SK-N-SH (cell line): ENCODE data around the gene FMNL1. TPM values are rescaled to one million over a fixed set of nuclear protein-coding genes. Genes with fewer than 3 reads are reported as not detected.

Experiments
- CTCF ChIA-PET: fragments of 300-600, 350-600 bp; formaldehyde crosslinking; extraction: SDS; loops from one replicate; lab custom pipeline; 2021; lab: Yijun Ruan, JAX
- POLR2A ChIA-PET: fragments of 350-600 bp; sonication (Branson Sonifier 250); formaldehyde crosslinking; extraction: SDS; loops from one replicate; lab custom pipeline; 2020; ENCODE audit warnings: antibody characterized with exemption, inconsistent platforms; lab: Yijun Ruan, JAX
- DNase-seq: peaks from one replicate; pipeline ENCODE4 v3.0.0; 2012
- H2AFZ ChIP-seq: fragments of 200-600 bp; sonication (generic); 2 replicates; pipeline ENCODE4 v1.8.1; 2016; ENCODE audit warnings: antibody characterized with exemption, mild to moderate bottlenecking, low read depth
- H3F3A ChIP-seq: fragments of 200-600 bp; sonication (generic); replicated peaks from 2 replicates; pipeline ENCODE3; 2016; ENCODE audit warnings: antibody characterized with exemption, mild to moderate bottlenecking; ENCODE audit not compliant: insufficient read depth
- H3K27ac ChIP-seq, 2 experiments: fragments of 200-500 bp in 1 of 2; fragments of 200-600 bp in 1 of 2; sonication (Bioruptor generic) in 1 of 2; sonication (generic), shearing (Covaris generic) in 1 of 2; 2 replicates each; pipeline versions ENCODE4 v1.5.1 to v1.6.1; 2014 to 2016; ENCODE audit warnings: low read depth in 2 of 2, inconsistent platforms in 1 of 2, low read length in 1 of 2, mild to moderate bottlenecking in 1 of 2, mixed read lengths in 1 of 2
- H3K27me3 ChIP-seq: fragments of 200-600 bp; sonication (generic), shearing (Covaris generic); 2 replicates; pipeline ENCODE4 v1.6.1; 2016; ENCODE audit warnings: mixed run types; ENCODE audit not compliant: insufficient read depth
- H3K36me3 ChIP-seq, 2 experiments: fragments of 200-500 bp in 1 of 2; fragments of 200-600 bp in 1 of 2; sonication (Bioruptor generic) in 1 of 2; sonication (generic) in 1 of 2; replicated peaks in 1 of 2; 2 replicates each; pipeline versions ENCODE3 to v1.5.1; 2014 to 2016; ENCODE audit warnings: low read length in 1 of 2, mild to moderate bottlenecking in 1 of 2; ENCODE audit not compliant: insufficient read depth in 2 of 2, control insufficient read depth in 1 of 2
- H3K4me1 ChIP-seq, 2 experiments: fragments of 200-500 bp in 1 of 2; fragments of 200-600 bp in 1 of 2; sonication (Bioruptor generic) in 1 of 2; sonication (generic), shearing (Covaris generic) in 1 of 2; 2 replicates each; pipeline versions ENCODE4 v1.5.1 to v1.6.1; 2014 to 2016; ENCODE audit warnings: low read depth in 1 of 2, low read length in 1 of 2, mixed run types in 1 of 2; ENCODE audit not compliant: insufficient read depth in 2 of 2, control insufficient read depth in 1 of 2
- H3K4me2 ChIP-seq: fragments of 200-600 bp; sonication (generic), shearing (Covaris generic); 2 replicates; pipeline ENCODE4 v1.6.1; 2017; ENCODE audit warnings: mixed run types
- H3K4me3 ChIP-seq, 2 experiments: fragments of 200-500 bp in 1 of 2; fragments of 200-600 bp in 1 of 2; sonication (Bioruptor generic) in 1 of 2; sonication (generic), shearing (Covaris generic) in 1 of 2; 2 replicates each; pipeline versions ENCODE4 v1.5.1 to v1.8.1; 2014 to 2016; ENCODE audit warnings: low read depth in 2 of 2, inconsistent platforms in 1 of 2, low read length in 1 of 2, mild to moderate bottlenecking in 1 of 2, mixed read lengths in 1 of 2, moderate library complexity in 1 of 2
- H3K79me2 ChIP-seq: fragments of 200-600 bp; sonication (generic); 2 replicates; pipeline ENCODE4 v1.8.1; 2017; ENCODE audit warnings: mild to moderate bottlenecking; ENCODE audit not compliant: insufficient read depth
- H3K9ac ChIP-seq: fragments of 200-600 bp; sonication (generic); 2 replicates; pipeline ENCODE4 v1.6.1; 2017; ENCODE audit warnings: mixed run types
- H3K9me2 ChIP-seq: fragments of 200-600 bp; sonication (generic); 2 replicates; pipeline ENCODE4 v1.6.1; 2017; ENCODE audit warnings: mixed run types
- H3K9me3 ChIP-seq: fragments of 200-600 bp; sonication (generic); 2 replicates; pipeline ENCODE4 v1.6.1; 2017; ENCODE audit warnings: mixed run types, mild to moderate bottlenecking, moderate library complexity
- H4K20me1 ChIP-seq: fragments of 200-600 bp; sonication (generic); 2 replicates; pipeline ENCODE4 v1.6.1; 2017; ENCODE audit warnings: mild to moderate bottlenecking, mixed run types; ENCODE audit not compliant: insufficient read depth
- CHD2 ChIP-seq: fragments of 150-350 bp; IDR thresholded peaks from 2 replicates; pipeline ENCODE4 v1.6.1; 2018; ENCODE audit warnings: low read length; ENCODE audit not compliant: partially characterized antibody
- EP300 ChIP-seq, 2 experiments: IDR thresholded peaks; 2 replicates each; pipeline versions ENCODE4 v1.4.0 to v1.6.1; 2012; ENCODE audit warnings: borderline replicate concordance in 1 of 2, low read depth in 1 of 2, low read length in 1 of 2
- EZH2phosphoT487 ChIP-seq: fragments of 200-600 bp; sonication (generic); IDR thresholded peaks from 2 replicates; pipeline ENCODE4 v1.6.1; 2017; ENCODE audit warnings: low read depth, mixed run types, mild to moderate bottlenecking, antibody characterized with exemption, moderate library complexity, borderline replicate concordance
- FOSL2 ChIP-seq: IDR thresholded peaks from 2 replicates; pipeline ENCODE4 v1.4.0; 2012; ENCODE audit warnings: low read depth, mild to moderate bottlenecking, moderate library complexity, borderline replicate concordance
- FOXJ3 ChIP-seq: sonication (generic); formaldehyde crosslinking; IDR thresholded peaks from 2 replicates; pipeline ENCODE4 v1.5.1; 2020; ENCODE audit warnings: mild to moderate bottlenecking, missing genetic modification reagents
- IRF3 ChIP-seq: fragments of 150-350 bp; IDR thresholded peaks from 2 replicates; pipeline ENCODE4 v1.6.1; 2016; ENCODE audit warnings: mild to moderate bottlenecking, low read depth, low read length
- JUND ChIP-seq: IDR thresholded peaks from 2 replicates; pipeline ENCODE4 v1.4.0; 2012
- MAX ChIP-seq: IDR thresholded peaks from 2 replicates; pipeline ENCODE4 v1.4.0; 2012; ENCODE audit warnings: low read depth
- MEF2A ChIP-seq: IDR thresholded peaks from 2 replicates; pipeline ENCODE4 v1.4.0; 2012; ENCODE audit warnings: low read depth, borderline replicate concordance
- MXI1 ChIP-seq: IDR thresholded peaks from 2 replicates; pipeline ENCODE4 v1.6.1; 2012; ENCODE audit warnings: mild to moderate bottlenecking, low read depth, low read length, improper control_type of control experiment
- NFIC ChIP-seq: IDR thresholded peaks from 2 replicates; pipeline ENCODE4 v1.4.0; 2012; ENCODE audit warnings: borderline replicate concordance
- POLR2AphosphoS5 ChIP-seq: IDR thresholded peaks from 2 replicates; pipeline ENCODE4 v1.6.1; 2012; ENCODE audit warnings: low read depth, low read length
- RAD21 ChIP-seq: IDR thresholded peaks from 2 replicates; pipeline ENCODE4 v1.6.1; 2012; ENCODE audit warnings: mild to moderate bottlenecking, low read length
- RCOR1 ChIP-seq: fragments of 150-350 bp; IDR thresholded peaks from 2 replicates; pipeline ENCODE4 v1.6.1; 2017; ENCODE audit warnings: antibody characterized with exemption, low read length
- RFX5 ChIP-seq: IDR thresholded peaks from 2 replicates; pipeline ENCODE4 v1.6.1; 2012; ENCODE audit warnings: mild to moderate bottlenecking, improper control_type of control experiment, low read length
- SIN3A ChIP-seq: IDR thresholded peaks from 2 replicates; pipeline ENCODE4 v1.6.1; 2012; ENCODE audit warnings: low read depth, mild to moderate bottlenecking, low read length, moderate library complexity, borderline replicate concordance
- TAF1 ChIP-seq: IDR thresholded peaks from 2 replicates; pipeline ENCODE4 v1.6.1; 2012; ENCODE audit warnings: low read depth, mild to moderate bottlenecking, low read length, moderate library complexity, borderline replicate concordance
- TCF12 ChIP-seq: IDR thresholded peaks from 2 replicates; pipeline ENCODE4 v1.4.0; 2012
- TEAD4 ChIP-seq: IDR thresholded peaks from 2 replicates; pipeline ENCODE4 v1.4.0; 2012; ENCODE audit warnings: mild to moderate bottlenecking, borderline replicate concordance; ENCODE audit not compliant: insufficient read depth
- USF2 ChIP-seq: fragments of 150-350 bp; IDR thresholded peaks from 2 replicates; pipeline ENCODE4 v1.6.1; 2017; ENCODE audit warnings: antibody characterized with exemption, low read length, low read depth, borderline replicate concordance
- ZBTB33 ChIP-seq: IDR thresholded peaks from 2 replicates; pipeline ENCODE4 v1.4.0; 2012; ENCODE audit warnings: low read depth, borderline replicate concordance
- WGBS: methylation state at CpG from one replicate; pipeline ENCODE4 v1.1.6; 2017; ENCODE audit warnings: low lambda C conversion rate; 5-methylcytosine and 5-hydroxymethylcytosine counted together
- polyA plus RNA-seq, 3 experiments: library from polyadenylated mRNA; depleted of rRNA; stranded (reverse); fragments of >200 nt; gene quantifications; 2 replicates each; pipeline ENCODE4 v1.2.3, GENCODE V29; 2012
- TF ChIP-seq, protein P1 (sequence below): fragments of 200-600 bp; sonication (generic); IDR thresholded peaks from 2 replicates; pipeline ENCODE4 v1.6.1; 2017; ENCODE audit warnings: antibody characterized with exemption, mild to moderate bottlenecking, moderate library complexity

FMNL1 gene
- polyA plus RNA-seq, 1 of the 3 experiments (the other 2 are of a cell fraction), result 2.8 TPM

GRCh38 chr17:45296003-45296832 is 74.5 kb downstream of the FMNL1 start:
- peaks cover 50% of the 10 kb centered on the region for H3F3A ChIP-seq
- H3K79me2 ChIP-seq, result peaks cover 86% of the 10 kb centered on the region
- H3K9me2 ChIP-seq, result no peaks in the 10 kb centered on the region
- 0 out of 4 replicates have a peak overlapping the region, but pooled peaks of 1 of the 2 experiments have one; percentile 16 for H3K4me3 ChIP-seq
- H3K4me1 ChIP-seq, result peaks cover 65 to 67% of the 10 kb centered on the region in 2 experiments
- CTCF ChIA-PET, result interaction anchor here (1.0 to 3.5 kb wide), 2 partner anchors 15 to 42 kb away, joined by 3 to 13 read pairs; no protein-coding TSS in a partner anchor
- no peak overlapping the region for H2AFZ ChIP-seq
- POLR2A ChIA-PET, result no interaction called here
- DNase-seq, result no peak
- peak overlapping the region; percentile 94 to 95 for H3K27ac ChIP-seq
- no peaks in the 10 kb centered on the region for H3K27me3 ChIP-seq
- H3K36me3 ChIP-seq, result peaks cover 0 to 27% of the 10 kb centered on the region in 2 experiments
- H4K20me1 ChIP-seq, result peaks cover 63% of the 10 kb centered on the region
- H3K4me2 ChIP-seq, result peak overlapping the region; percentile 48
- WGBS, result 94% methylated on average over 7 of the region's 7 CpGs
- no peaks in the 10 kb centered on the region for H3K9me3 ChIP-seq
- H3K9ac ChIP-seq, result no peak overlapping the region
- TF ChIP-seq USF2, result no peak
- no peak for TF ChIP-seq TAF1
- no peak for TF ChIP-seq IRF3
- no peak for TF ChIP-seq POLR2AphosphoS5
- TF ChIP-seq ZBTB33, result no peak
- TF ChIP-seq FOXJ3 (CRISPR knock-in tag), result no peak
- TF ChIP-seq JUND, result peak; percentile 46
- TF ChIP-seq MXI1, result no peak
- TF ChIP-seq RCOR1, result no peak
- TF ChIP-seq TCF12, result peak; percentile 63
- 0 out of 4 replicates have a peak, but pooled peaks of 1 of the 2 experiments have one; percentile 14 for TF ChIP-seq EP300 (IDR thresholded peaks at IDR 0.05; ENCODE audit: borderline replicate concordance in 1 of 2, low read depth in 1 of 2, low read length in 1 of 2)
- no peak for TF ChIP-seq SIN3A
- TF ChIP-seq, protein P1, sequence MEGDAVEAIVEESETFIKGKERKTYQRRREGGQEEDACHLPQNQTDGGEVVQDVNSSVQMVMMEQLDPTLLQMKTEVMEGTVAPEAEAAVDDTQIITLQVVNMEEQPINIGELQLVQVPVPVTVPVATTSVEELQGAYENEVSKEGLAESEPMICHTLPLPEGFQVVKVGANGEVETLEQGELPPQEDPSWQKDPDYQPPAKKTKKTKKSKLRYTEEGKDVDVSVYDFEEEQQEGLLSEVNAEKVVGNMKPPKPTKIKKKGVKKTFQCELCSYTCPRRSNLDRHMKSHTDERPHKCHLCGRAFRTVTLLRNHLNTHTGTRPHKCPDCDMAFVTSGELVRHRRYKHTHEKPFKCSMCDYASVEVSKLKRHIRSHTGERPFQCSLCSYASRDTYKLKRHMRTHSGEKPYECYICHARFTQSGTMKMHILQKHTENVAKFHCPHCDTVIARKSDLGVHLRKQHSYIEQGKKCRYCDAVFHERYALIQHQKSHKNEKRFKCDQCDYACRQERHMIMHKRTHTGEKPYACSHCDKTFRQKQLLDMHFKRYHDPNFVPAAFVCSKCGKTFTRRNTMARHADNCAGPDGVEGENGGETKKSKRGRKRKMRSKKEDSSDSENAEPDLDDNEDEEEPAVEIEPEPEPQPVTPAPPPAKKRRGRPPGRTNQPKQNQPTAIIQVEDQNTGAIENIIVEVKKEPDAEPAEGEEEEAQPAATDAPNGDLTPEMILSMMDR, result no peak
- no peak for TF ChIP-seq TEAD4
- no peak for TF ChIP-seq RFX5
- 0 out of 2 replicates have a peak, but pooled peaks have one; percentile 35 for TF ChIP-seq MAX
- peak; percentile 53; the same call in 1 of the 2 replicates for TF ChIP-seq FOSL2
- TF ChIP-seq CHD2, result no peak
- TF ChIP-seq NFIC, result peak; percentile 24; the same call in 1 of the 2 replicates
- no peak for TF ChIP-seq MEF2A
- no peak for TF ChIP-seq RAD21
- no peak for TF ChIP-seq EZH2phosphoT487
